HPDE6-E6E7 (cell line): Measurements from ENCODE around the gene MRPL12.

Experiments
- DNase-seq: peaks from one replicate; pipeline ENCODE4 v3.0.0; 2011; ENCODE audit warnings: missing footprints; ENCODE audit errors: extremely low spot score

The MRPL12 gene

DNA sequence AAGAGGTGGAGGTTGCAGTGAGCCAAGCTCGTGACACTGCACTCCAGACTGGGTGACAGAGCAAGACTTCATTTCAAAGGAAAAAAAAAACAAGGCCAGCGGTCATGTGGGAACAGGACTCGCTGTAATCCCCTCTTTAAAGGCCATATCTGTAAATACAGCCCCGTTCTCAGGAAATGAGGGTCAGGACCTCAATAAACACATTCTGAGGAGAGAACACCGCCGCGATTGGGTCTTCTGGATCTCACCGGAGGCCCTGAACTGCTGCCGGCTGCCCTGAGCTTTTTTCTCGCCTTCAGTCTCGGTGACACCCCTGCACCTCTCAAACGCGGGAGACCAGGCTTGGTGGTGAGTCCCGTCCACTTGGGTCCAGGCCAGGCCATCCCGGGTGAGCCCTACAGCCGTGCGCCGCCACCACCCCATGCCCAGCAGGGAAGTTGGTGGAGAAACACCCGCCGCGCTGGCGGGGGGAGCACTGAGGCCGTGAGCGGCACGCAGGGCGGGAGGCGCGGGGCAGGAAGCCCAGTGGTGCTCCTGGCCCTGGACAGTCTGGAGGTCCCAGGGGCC, 37.3 kb downstream of the MRPL12 start:
- DNase-seq, result no peak

DNA sequence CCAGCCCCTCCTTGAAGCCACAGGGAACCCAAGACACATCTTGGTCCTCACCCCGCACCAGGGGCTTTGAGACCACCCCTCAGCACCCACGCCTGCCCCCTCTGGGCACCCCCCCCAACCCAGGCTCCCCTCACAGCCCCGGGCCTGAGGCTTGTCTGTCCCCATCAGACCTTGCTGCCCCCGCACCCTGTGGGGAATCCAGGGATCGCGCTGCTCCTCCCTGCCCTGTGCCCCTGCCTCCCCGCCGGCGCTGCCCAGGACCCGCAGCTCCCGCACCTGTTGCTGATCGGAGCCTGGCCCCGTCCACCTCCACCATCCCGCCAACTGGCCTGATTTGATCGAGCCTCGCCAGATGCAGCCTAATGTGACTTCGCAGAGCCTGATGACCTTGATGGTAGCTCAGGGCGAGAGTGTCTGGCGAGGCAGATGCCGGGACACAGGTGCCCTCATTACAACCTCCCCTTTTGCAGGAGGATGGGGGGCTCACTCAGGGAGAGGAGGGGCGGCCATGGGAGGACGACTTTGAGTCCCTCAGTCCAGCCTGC, 38.0 kb downstream of the MRPL12 start:
- DNase-seq, result no peak

- no peak for DNase-seq
Measured at GRCh38 chr17:81741594-81742452, 38.7 kb downstream of the MRPL12 start.
